Activated CD4-positive, alpha-beta T cell treated with anti-CD3 and anti-CD28 coated beads for 4 hours (primary cell): ENCODE measurements around the gene LILRB2.
"Not testable (repeated sequence)": the region's sequence is repeated elsewhere in the genome, so short reads cannot be mapped to it uniquely, and the experiment has no call there.

ENCODE experiments used
- DNase-seq, 2 donors: peaks; one replicate each; pipeline ENCODE4 v3.0.0-alpha.2; 2020

Gene LILRB2

GRCh38 chr19:54239491-54240371 lies 41.2 kb downstream of the LILRB2 start:
- not testable (repeated sequence) for DNase-seq

- no peak for DNase-seq
Observed at GRCh38 chr19:54233941-54234340, 47.0 kb downstream of the LILRB2 start.

GRCh38 chr19:54231077-54231931 lies 49.6 kb downstream of the LILRB2 start:
- DNase-seq = peak; percentile 82 to 87

GRCh38 chr19:54230031-54230430 lies 50.9 kb downstream of the LILRB2 start:
- DNase-seq = no peak

GRCh38 chr19:54229146-54229545 lies 51.8 kb downstream of the LILRB2 start:
- DNase-seq = no peak

- not testable (repeated sequence) for DNase-seq
Observed at GRCh38 chr19:54224619-54225018, 56.3 kb downstream of the LILRB2 start.

GRCh38 chr19:54223937-54224281 lies 57.0 kb downstream of the LILRB2 start:
- not testable (repeated sequence) for DNase-seq
